ENCODE results near the gene SPIB.
"Not testable (repeated sequence)": the region's sequence is repeated elsewhere in the genome, so short reads cannot be mapped to it uniquely, and the experiment has no call there.

SPIB gene

GRCh38 chr19:50420127-50420526 lies 1.4 kb downstream of the SPIB start:
- DNase-seq: no peak

GRCh38 chr19:50420808-50421207 lies 2.1 kb downstream of the SPIB start:
- DNase-seq: no peak

- no peak for DNase-seq
These were observed 3.9 kb downstream of the SPIB start for GRCh38 chr19:50422397-50423278.

- no peak for DNase-seq
These were observed 4.8 kb downstream of the SPIB start for GRCh38 chr19:50423279-50424113.

- no peak for DNase-seq
These were observed 6.8 kb downstream of the SPIB start for GRCh38 chr19:50425581-50425980.

GRCh38 chr19:50427318-50427925 lies 8.7 kb downstream of the SPIB start:
- no peak for DNase-seq

- DNase-seq: no peak
These were observed 9.3 kb downstream of the SPIB start for GRCh38 chr19:50427997-50428425.

- no peak for DNase-seq
These were observed 10.2 kb downstream of the SPIB start for GRCh38 chr19:50428772-50429463.

GRCh38 chr19:50430888-50431342 lies 12.2 kb downstream of the SPIB start:
- DNase-seq: no peak

- DNase-seq: peak; percentile 19
These were observed 12.8 kb downstream of the SPIB start for GRCh38 chr19:50431343-50432220.

GRCh38 chr19:50432221-50433028 lies 13.7 kb downstream of the SPIB start, which contains the start of gene MYBPC2:
TSS of gene MYBPC2 (plus strand) at chr19:50432892. CDS start at chr19:50432954, 62 bp downstream.
- no peak for DNase-seq

- DNase-seq: no peak
These were observed 14.8 kb downstream of the SPIB start for GRCh38 chr19:50433201-50434180.

- DNase-seq: no peak
These were observed 15.8 kb downstream of the SPIB start for GRCh38 chr19:50434525-50434924.

- no peak for DNase-seq
These were observed 16.5 kb downstream of the SPIB start for GRCh38 chr19:50435221-50435620.

GRCh38 chr19:50435627-50436026 lies 16.9 kb downstream of the SPIB start:
- no peak for DNase-seq

- DNase-seq: no peak
These were observed 19.2 kb downstream of the SPIB start for GRCh38 chr19:50437862-50438449.

- DNase-seq: not testable (repeated sequence)
These were observed 20.4 kb downstream of the SPIB start for GRCh38 chr19:50439130-50439529.

GRCh38 chr19:50444059-50444458 lies 25.3 kb downstream of the SPIB start:
- DNase-seq: no peak

- DNase-seq: no peak
These were observed 28.3 kb downstream of the SPIB start for GRCh38 chr19:50447053-50447452.
